ENCODE measurements around the gene REG3A. TPM values are rescaled to one million over a fixed set of nuclear protein-coding genes. Genes with fewer than 3 reads are reported as not detected.

The REG3A gene
- total RNA-seq, 2 experiments from 2014 or later: not detected

DNA sequence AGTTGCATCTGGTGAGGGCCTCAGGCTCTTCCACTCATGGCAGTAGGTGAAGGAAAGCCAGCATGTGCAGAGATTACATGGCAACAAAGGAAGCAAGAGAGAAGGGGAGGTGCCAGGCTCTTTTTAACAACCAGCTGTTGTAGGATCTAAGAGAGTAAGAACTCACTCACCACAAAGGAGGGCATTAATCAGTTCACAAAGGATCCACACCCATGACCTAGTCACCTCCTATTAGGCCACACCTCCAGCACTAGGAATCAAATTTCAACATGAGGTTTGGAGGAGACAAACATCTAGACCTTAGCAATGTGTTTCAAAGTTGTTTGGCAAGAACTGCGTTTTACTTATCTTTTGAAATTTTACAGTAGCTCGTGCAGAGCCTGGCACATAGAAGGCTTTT lies 20.5 kb upstream of the REG3A start:
- BruUV-seq (replicated peaks): no TSS peak
- ChIA-PET CTCF (ENCODE audit: unreplicated experiment) (no interaction called here), POLR2A (no interaction called here)
- peaks cover 4% of the 10 kb centered on the region; the same call in 1 of the 2 replicates for H3K9me3 ChIP-seq (ENCODE audit: low read length)
- H3K4me2 ChIP-seq (ENCODE audit: low read length): no peak overlapping the region
- no peaks in the 10 kb centered on the region for H4K20me1 ChIP-seq (ENCODE audit: insufficient read depth, low read length)
- no peaks in the 10 kb centered on the region for H3K36me3 ChIP-seq (ENCODE audit: insufficient read depth, low read length)
- TF ChIP-seq EZH2phosphoT487 (IDR thresholded peaks at IDR 0.05; ENCODE audit: borderline replicate concordance, low read depth, low read length): no peak
- TF ChIP-seq, protein P1, sequence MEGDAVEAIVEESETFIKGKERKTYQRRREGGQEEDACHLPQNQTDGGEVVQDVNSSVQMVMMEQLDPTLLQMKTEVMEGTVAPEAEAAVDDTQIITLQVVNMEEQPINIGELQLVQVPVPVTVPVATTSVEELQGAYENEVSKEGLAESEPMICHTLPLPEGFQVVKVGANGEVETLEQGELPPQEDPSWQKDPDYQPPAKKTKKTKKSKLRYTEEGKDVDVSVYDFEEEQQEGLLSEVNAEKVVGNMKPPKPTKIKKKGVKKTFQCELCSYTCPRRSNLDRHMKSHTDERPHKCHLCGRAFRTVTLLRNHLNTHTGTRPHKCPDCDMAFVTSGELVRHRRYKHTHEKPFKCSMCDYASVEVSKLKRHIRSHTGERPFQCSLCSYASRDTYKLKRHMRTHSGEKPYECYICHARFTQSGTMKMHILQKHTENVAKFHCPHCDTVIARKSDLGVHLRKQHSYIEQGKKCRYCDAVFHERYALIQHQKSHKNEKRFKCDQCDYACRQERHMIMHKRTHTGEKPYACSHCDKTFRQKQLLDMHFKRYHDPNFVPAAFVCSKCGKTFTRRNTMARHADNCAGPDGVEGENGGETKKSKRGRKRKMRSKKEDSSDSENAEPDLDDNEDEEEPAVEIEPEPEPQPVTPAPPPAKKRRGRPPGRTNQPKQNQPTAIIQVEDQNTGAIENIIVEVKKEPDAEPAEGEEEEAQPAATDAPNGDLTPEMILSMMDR (conservative IDR thresholded peaks at IDR 0.05; ENCODE audit: low read length): no peak
- intact Hi-C loops (cut with micrococcal nuclease; ENCODE audit: unreplicated experiment): no loop called here
- H3K4me3 ChIP-seq (ENCODE audit: low read depth, low read length, poor library complexity, severe bottlenecking): no peak overlapping the region
- no peak for DNase-seq (ENCODE audit: low spot score)
- H3K27ac ChIP-seq (ENCODE audit: low read depth, low read length, poor library complexity, severe bottlenecking): no peak overlapping the region
- H3K9me2 ChIP-seq (ENCODE audit: insufficient read depth, low read length): no peaks in the 10 kb centered on the region
- H2AFZ ChIP-seq (ENCODE audit: low read length): no peak overlapping the region
- H3K4me1 ChIP-seq (ENCODE audit: insufficient read depth, low read length, poor library complexity, severe bottlenecking): no peaks in the 10 kb centered on the region
- H3K79me2 ChIP-seq (ENCODE audit: insufficient read depth, low read depth, low read length): no peaks in the 10 kb centered on the region

DNA sequence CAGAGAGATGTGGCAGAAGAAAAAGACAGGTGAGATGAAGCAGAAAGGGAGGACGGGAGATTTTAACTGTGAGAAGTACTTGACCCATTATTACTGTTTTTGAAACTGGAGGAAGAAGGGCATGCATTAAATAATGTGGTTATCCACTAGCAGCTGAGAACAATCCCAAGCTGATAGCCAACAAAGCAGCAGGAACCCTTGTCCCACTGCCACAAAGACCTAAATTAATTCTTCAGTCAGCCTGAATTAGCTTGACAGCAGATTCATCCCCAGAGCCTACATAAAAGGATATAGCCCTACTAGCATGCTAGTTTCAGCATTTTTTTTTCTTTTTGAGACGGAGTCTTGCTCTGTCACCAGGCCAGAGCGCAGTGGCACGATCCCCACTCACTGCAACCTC lies 19.5 kb upstream of the REG3A start:
- no peak for DNase-seq (ENCODE audit: low spot score)
- Histone ChIP-seq H3K9me2 (ENCODE audit: insufficient read depth, low read length) (no peaks in the 10 kb centered on the region), H4K20me1 (ENCODE audit: insufficient read depth, low read length) (no peaks in the 10 kb centered on the region), H3K27ac (ENCODE audit: low read depth, low read length, poor library complexity, severe bottlenecking) (no peak overlapping the region), H3K4me1 (ENCODE audit: insufficient read depth, low read length, poor library complexity, severe bottlenecking) (no peaks in the 10 kb centered on the region), H3K9me3 (ENCODE audit: low read length) (peaks cover 4% of the 10 kb centered on the region; the same call in 1 of the 2 replicates), H3K79me2 (ENCODE audit: insufficient read depth, low read depth, low read length) (no peaks in the 10 kb centered on the region), H3K4me3 (ENCODE audit: low read depth, low read length, poor library complexity, severe bottlenecking) (no peak overlapping the region), H3K36me3 (ENCODE audit: insufficient read depth, low read length) (no peaks in the 10 kb centered on the region), H2AFZ (ENCODE audit: low read length) (no peak overlapping the region), H3K4me2 (ENCODE audit: low read length) (no peak overlapping the region)
- BruUV-seq (replicated peaks): no TSS peak
- ChIA-PET CTCF (ENCODE audit: unreplicated experiment) (no interaction called here), POLR2A (no interaction called here)
- no peak for TF ChIP-seq EZH2phosphoT487 (IDR thresholded peaks at IDR 0.05; ENCODE audit: borderline replicate concordance, low read depth, low read length)
- TF ChIP-seq, protein P1 (conservative IDR thresholded peaks at IDR 0.05; ENCODE audit: low read length): no peak
- intact Hi-C loops (cut with micrococcal nuclease; ENCODE audit: unreplicated experiment): no loop called here

DNA sequence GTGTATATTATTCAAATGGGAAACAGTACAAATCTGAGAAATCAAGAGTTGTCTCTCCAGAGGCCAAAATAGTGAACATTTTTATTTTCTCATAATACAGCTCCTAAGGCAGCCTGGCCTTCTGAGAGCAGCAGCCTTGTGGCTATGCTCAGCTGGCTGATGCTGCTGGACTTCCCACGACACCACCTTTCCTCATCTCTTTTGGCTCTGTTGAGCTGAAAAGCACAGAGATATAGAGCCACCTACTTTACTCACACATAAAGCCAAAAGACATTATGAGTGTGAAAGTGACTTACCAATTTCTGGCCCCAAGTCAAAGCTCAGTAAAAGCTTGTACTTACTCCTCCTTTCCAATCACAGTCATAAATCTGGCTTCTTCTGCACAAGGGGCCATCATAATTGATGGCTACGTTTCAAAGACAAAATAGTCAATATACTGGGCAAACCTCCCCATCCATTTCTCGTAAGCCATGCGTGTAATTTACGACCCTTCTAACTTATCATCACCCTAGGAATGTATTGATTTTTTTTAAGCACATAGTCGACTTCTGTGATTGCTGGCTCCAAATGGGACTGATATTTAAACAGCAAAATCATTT lies 18.6 kb upstream of the REG3A start:
- intact Hi-C loops (cut with micrococcal nuclease; ENCODE audit: unreplicated experiment): no loop called here
- no TSS peak for BruUV-seq (replicated peaks)
- TF ChIP-seq, protein P1 (conservative IDR thresholded peaks at IDR 0.05; ENCODE audit: low read length): no peak
- TF ChIP-seq EZH2phosphoT487 (IDR thresholded peaks at IDR 0.05; ENCODE audit: borderline replicate concordance, low read depth, low read length): no peak
- H3K4me1 ChIP-seq (ENCODE audit: insufficient read depth, low read length, poor library complexity, severe bottlenecking): no peaks in the 10 kb centered on the region
- H3K36me3 ChIP-seq (ENCODE audit: insufficient read depth, low read length): no peaks in the 10 kb centered on the region
- H3K27ac ChIP-seq (ENCODE audit: low read depth, low read length, poor library complexity, severe bottlenecking): no peak overlapping the region
- POLR2A ChIA-PET: interaction anchor here (1.0 kb wide), 1 partner anchor 49 kb away, joined by 3 read pairs; no protein-coding TSS in a partner anchor
- H3K9me3 ChIP-seq (ENCODE audit: low read length): peaks cover 4% of the 10 kb centered on the region; the same call in 1 of the 2 replicates
- H4K20me1 ChIP-seq (ENCODE audit: insufficient read depth, low read length): no peaks in the 10 kb centered on the region
- CTCF ChIA-PET (ENCODE audit: unreplicated experiment): no interaction called here
- no peak for DNase-seq (ENCODE audit: low spot score)
- H3K4me3 ChIP-seq (ENCODE audit: low read depth, low read length, poor library complexity, severe bottlenecking): no peak overlapping the region
- no peaks in the 10 kb centered on the region for H3K9me2 ChIP-seq (ENCODE audit: insufficient read depth, low read length)
- H2AFZ ChIP-seq (ENCODE audit: low read length): no peak overlapping the region
- H3K79me2 ChIP-seq (ENCODE audit: insufficient read depth, low read depth, low read length): no peaks in the 10 kb centered on the region
- no peak overlapping the region for H3K4me2 ChIP-seq (ENCODE audit: low read length)
